Measurements from ENCODE around the gene ERC2.

DNA sequence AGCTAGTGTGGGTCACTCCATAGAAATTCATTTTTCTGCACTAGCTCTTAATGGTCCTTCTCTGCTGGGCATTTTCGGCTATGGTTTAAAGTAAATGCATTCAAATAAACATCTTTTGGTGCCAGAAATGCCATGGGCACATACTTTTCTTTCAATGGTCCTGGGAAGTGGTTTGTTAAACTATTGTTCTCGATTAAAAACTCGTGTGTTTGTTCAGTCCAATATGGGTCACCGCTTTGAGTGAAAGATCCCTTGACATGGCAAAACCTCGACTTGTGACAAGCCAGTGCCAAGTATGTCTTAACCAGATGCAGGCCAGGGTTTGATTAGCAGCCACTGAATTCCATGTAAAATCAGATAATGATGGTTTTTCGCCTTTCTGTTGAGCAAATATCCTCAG, 649.3 kb downstream of the ERC2 start:
- TF ChIP-seq PATZ1 (CRISPR knock-in tag; IDR thresholded peaks at IDR 0.05; ENCODE audit: borderline replicate concordance) (no peak), ARNTL (CRISPR knock-in tag; IDR thresholded peaks at IDR 0.05; ENCODE audit: borderline replicate concordance, low read depth) (no peak), ZNF70 (CRISPR knock-in tag; IDR thresholded peaks at IDR 0.05) (no peak), BACH2 (CRISPR knock-in tag; IDR thresholded peaks at IDR 0.05; ENCODE audit: borderline replicate concordance) (no peak), ZNF8 (CRISPR knock-in tag; IDR thresholded peaks at IDR 0.05) (no peak), TCF4 (CRISPR knock-in tag; IDR thresholded peaks at IDR 0.05; ENCODE audit: borderline replicate concordance) (no peak), RARB (CRISPR knock-in tag; IDR thresholded peaks at IDR 0.05) (no peak), TSHZ2 (CRISPR knock-in tag; IDR thresholded peaks at IDR 0.05) (no peak), OSR1 (CRISPR knock-in tag; IDR thresholded peaks at IDR 0.05) (no peak), GLIS3 (CRISPR knock-in tag; IDR thresholded peaks at IDR 0.05) (no peak)
- TF ChIP-seq, protein P1, sequence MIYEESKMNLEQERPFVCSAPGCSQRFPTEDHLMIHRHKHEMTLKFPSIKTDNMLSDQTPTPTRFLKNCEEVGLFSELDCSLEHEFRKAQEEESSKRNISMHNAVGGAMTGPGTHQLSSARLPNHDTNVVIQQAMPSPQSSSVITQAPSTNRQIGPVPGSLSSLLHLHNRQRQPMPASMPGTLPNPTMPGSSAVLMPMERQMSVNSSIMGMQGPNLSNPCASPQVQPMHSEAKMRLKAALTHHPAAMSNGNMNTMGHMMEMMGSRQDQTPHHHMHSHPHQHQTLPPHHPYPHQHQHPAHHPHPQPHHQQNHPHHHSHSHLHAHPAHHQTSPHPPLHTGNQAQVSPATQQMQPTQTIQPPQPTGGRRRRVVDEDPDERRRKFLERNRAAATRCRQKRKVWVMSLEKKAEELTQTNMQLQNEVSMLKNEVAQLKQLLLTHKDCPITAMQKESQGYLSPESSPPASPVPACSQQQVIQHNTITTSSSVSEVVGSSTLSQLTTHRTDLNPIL (CRISPR knock-in tag; IDR thresholded peaks at IDR 0.05; ENCODE audit: low read depth) = no peak

All from SK-N-SH treated with all-trans-retinoic acid at 6 μM for 48 hours (cell line).